ENCODE data around the gene RFTN1.

DNA sequence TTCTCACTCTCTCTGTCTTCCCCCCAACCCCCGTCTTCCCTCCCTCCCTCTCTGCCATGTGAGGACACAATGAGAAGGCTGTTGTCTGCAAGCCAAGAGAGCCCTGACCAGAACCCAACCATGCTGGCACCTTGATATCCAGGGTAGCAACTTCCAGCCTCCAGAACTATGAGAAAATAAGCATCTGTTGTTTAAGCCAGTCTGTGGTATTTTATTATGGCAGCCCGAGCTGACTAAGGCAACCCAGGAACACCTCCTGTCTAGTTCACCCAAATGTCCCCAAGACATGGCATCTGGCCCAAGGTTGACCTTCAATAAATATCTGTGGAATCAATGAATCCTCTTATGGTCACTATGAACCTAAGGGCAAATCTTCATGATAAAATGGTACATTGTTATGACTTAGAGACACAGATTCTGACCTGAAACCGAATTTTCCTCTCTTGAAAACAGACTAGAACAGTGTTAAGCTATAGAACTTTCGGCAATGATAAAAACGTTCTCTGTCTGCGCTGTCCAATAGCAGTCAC, 26.5 kb downstream of the RFTN1 start:
- TF ChIP-seq POLR2A (IDR thresholded peaks at IDR 0.05; ENCODE audit: low read length) (no peak), GATA1 (IDR thresholded peaks at IDR 0.05; ENCODE audit: low read depth, low read length) (no peak)
